GM20431 (cell line): ENCODE results near the gene OSM.

ENCODE experiments used
- in situ Hi-C: fragments of 300-500 bp; cut with MseI, MboI; formaldehyde crosslinking; loops from one replicate; pipeline ENCODE4 v1.15.0; 2020; ENCODE audit warnings: low sequenced_read_pairs; ENCODE audit not compliant: unreplicated experiment

OSM gene

GRCh38 chr22:30233582-30233981 lies 33.1 kb downstream of the OSM start:
- in situ Hi-C loops = no loop called here

- in situ Hi-C loops = no loop called here
Measured at GRCh38 chr22:30232716-30233218, 33.9 kb downstream of the OSM start.

- in situ Hi-C loops = no loop called here
Measured at GRCh38 chr22:30230787-30231461, 35.7 kb downstream of the OSM start.

DNA sequence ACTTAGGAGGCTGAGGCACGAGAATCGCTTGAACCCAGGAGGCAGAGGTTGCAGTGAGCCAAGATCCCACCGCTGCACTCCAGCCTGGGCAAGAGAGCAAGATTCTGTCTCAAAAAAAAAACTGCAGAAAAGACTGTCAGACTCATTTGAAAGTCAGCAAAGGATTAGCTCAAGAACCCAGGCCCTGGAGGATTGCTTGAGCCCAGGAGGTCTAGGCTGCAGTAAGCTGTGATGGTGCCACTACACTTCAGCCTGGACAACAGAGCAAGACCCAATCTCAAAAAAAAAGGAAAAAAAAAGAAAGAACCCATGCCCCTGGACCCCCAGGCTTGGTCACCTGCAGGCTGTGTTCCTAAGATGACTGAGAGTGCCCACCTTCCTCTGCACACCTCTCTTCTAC lies 36.3 kb downstream of the OSM start:
- in situ Hi-C loops = no loop called here

DNA sequence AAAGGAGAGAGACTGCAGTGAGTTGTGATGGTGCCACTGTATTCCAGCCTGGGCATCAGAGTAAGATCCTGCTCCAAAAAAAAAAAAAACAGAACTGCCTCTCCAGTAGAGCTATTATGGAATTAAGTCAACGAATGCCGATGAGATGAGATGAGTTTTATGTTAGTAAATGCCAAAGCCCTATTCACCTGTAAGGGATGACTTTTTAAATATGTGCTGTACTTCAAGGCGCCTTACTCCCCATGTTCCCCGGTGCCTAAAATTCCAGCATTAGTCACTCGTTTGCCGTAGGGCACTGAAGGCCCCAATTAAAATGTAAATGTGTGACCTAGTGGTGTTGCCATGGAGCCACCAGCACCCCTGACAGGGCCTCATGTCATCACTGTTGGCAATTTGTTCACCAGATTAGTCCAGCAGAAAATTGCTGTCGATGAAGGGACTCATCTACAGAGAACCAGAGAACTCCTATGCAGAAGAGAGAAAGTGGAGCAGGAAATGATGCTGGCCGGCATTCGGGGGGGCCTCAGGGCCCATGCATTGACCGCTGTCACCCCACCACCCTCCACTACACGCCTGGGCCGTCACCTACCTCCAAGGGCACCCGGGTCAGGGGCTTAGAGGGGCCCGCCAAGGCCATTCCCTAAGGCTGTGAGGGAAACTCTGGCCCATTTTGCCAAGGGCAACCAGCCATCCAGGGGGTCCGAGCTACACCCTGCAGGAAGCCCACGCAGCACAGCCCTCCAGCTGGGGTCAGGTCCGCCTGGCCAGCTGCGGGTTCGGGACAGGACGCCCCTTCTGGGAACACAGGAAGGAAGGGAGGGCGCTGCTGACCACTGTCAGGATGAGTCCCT lies 37.9 kb downstream of the OSM start:
- in situ Hi-C loops = no loop called here

- in situ Hi-C loops = no loop called here
Measured at GRCh38 chr22:30227438-30228228, 39.0 kb downstream of the OSM start.

GRCh38 chr22:30226192-30226832 lies 40.3 kb downstream of the OSM start:
- in situ Hi-C loops = no loop called here

DNA sequence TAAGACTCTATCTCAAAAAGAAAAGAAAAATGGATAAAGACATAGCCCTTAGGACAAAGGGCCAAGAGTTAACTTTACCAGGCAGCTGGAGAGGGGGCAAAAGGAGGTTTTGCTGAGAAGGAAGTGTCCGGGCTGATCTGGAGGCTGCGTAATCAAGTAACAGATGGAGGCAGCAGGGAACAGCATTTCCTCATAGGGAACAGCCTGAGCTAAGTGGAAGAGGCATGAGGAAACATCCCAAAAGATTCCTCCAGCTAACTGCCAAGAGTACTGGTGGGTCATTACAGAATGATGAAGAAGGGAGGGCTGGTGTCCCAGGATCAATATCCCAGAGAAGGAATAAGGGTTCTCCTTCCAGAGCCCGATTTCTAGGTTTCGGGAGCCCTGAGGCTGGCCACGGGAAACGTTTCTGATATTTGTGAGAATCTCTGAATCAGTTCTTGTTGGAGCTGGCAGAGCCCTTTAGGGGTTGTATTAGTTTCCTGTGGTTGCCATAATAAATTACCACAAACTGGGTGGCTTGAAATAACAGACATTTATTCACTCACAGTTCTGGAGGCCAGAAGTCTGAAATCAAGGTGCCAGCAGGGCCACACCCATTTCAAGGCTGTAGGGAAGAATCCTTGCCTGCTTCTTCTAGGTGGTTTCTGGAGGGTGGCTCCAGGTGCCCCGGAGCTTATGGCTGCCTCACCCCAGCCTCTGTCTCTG lies 41.3 kb downstream of the OSM start:
- in situ Hi-C loops = no loop called here

DNA sequence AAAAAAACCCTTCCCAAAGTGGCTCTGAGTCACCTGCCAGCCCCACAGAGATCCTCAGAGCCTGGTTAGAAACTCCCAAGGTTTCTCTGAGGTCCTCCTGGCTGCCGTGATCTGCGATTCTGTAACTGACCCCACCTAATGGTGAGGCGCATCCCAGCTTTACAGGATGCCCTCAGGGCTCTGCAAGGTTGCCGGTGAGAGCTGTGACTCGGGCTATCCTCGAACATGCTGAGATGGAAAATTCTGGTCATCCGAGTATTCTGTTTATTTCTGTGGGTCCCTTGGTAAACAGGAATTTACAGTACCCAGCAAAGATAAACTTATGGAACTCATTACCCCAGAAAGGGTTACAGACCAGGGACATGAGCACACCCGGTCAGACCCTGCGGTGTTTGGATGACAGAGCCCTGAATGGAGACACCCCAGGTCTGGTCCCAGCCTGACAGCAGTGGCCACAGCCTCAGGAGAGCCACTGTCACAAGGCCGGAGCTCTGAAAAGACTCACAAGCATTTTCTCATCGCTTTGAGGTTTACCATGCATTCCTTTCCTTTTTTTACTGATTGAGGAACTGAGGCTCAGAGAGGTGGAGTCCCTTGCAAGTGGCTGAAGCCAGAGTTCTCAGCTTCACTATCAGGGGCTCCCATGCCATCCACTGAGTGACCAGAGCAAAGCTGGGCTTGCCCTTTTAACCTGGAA lies 42.3 kb downstream of the OSM start:
- in situ Hi-C loops = no loop called here

DNA sequence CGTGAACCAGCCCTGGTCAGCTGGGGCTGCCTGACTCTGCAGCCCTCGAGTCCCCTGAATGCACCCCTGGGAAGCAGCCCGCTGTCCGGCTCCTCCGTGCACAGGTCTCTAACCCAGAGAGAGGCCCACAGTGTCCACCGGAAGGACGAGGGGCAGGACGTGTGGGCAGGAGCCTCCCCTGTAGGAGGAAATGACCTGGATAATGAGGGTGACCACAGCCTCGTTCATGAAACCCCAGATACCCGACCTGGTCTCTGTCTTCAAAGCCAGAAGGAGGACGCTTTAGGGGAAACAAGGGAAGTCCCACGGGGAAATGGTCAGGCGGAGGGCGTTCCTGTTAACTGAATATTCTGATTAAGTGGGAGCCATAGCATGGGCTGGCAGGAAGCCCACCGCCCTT lies 43.3 kb downstream of the OSM start:
- in situ Hi-C loops = no loop called here

DNA sequence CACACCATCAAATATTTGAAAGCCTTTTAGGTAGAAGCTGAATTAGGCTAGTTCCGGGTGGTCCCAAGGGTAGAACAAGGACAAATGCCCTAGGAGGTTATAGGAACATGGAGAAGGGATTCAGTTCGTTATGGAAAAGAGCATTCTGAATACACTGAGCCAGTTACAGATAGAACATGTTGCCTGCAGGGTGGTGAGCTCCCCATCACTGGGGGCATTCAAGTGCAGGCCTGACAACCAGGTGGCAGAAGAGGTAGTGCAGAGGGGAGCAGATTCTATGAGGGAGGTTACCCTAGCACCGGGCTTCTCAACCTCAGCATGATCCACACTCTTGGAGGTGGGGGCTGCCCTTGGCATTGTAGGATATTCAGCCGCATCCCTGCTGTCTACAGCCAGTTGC lies 44.3 kb downstream of the OSM start:
- in situ Hi-C loops = no loop called here

- in situ Hi-C loops = no loop called here
Measured at GRCh38 chr22:30221121-30221992, 45.3 kb downstream of the OSM start.

DNA sequence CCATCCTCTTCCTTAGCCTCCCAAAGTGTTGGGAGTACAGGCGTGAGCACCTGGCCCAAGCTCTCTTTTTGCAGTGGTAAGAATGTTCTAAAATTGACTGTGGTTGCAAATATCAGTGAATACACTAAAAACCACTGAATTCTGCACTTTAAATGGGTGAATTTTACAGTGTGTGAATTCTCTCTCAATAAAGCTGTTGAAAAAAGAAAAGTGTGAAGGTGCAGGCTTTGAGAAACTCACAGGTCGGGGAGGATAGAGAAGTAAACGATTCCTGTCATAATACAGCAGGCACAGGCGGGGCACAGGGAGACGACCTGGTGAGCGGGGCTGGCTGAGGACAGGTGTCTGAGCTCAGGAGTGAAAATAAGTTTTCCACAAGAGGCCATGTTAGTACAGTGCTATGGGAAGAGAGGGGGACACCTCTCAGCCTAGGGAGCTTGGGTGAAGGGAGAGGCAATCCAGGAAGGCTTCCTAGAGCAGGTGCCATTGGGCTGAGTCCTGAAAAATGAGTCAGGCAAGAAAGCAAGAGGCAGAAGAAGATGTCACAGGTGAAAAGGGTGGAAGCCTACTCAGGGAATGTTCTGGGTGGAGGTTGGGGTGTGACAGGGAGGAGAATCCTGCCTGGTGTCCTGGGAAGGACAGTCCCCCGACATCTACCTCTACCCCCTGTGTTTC lies 46.2 kb downstream of the OSM start:
- in situ Hi-C loops = no loop called here

DNA sequence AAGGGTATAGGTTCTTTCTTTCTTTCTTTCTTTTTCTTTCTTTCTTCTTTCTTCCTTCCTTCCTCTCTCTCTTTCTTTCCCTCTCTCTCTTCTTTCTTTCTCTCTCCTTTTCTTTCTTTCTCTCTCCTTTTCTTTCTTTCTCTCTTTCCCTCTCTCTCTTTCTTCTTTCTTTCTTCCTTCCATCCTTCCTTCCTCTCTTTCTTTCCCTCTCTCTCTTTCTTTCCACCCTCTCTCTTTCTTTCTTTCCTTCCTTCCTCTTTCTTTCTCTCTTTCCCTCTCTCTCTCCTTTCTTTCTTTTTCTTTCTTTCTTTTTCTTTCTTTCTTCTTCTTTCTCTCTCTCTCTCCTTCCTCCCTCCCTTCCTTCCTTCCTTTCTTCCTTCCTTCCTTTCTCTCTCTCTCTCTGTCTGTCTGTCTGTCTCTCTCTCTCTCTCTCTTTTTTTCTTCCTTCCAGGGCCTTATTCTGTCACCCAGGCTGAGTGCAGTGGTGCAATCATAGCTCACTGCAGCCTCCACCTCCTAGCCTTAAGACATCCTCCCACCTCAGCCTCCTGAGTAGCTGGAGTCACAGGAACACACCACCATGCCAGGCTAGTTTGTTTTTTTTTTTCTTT lies 46.9 kb downstream of the OSM start:
- in situ Hi-C loops = no loop called here

GRCh38 chr22:30219049-30219654 lies 47.5 kb downstream of the OSM start:
- in situ Hi-C loops = no loop called here

DNA sequence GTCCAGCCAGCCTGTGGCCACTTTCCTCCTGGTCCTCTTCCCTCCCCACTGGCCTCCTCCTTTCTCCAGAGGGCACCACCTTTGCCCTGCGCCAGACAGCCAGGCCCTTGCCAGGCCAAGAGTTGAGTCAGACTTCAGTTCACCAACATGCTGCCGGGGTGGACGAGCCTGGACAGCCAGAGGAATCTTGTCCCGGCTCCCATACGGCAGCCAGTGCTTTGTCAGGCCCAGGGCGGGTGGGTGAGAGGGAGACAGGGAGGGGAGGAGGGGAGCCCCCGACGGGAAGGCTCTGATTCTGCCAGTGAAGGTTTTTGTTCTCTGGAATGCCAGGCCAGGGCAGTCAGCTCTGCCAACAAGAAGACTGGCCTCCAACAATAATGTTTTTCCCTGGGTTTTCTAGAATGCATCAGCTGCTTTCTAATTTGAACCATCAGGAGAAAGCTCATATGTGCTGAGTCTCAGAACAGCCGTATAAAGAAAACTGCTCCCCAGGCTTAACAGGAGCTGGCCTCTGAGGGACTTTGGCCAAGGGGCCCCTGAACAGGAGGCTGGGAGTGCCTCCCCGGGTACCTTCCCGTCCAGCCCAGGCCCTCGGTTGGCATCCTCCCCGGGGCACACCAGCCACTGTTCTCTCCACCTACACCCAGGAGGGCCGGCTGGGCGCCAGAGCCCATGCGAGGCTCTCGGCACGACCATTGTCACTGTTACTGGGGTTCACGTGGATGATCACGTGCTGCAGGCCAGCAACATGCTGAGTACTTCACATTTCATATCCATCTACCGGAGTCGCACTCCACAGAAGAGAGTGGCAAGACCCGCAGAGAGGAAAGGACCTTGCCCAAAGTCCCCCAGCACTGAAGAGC lies 48.7 kb downstream of the OSM start:
- in situ Hi-C loops = no loop called here
